Femur (tissue), 1 donor: ENCODE measurements around the gene MYO5B.
"Not testable (repeated sequence)": the region's sequence is repeated elsewhere in the genome, so short reads cannot be mapped to it uniquely, and the experiment has no call there.

Experiments used
- DNase-seq: peaks from one replicate; pipeline ENCODE4 v3.0.0-alpha.2; 2017

The MYO5B gene

GRCh38 chr18:50096766-50097435 lies 98.0 kb downstream of the MYO5B start:
- no peak for DNase-seq

- not testable (repeated sequence) for DNase-seq
Measured at GRCh38 chr18:50094786-50095185, 100.2 kb downstream of the MYO5B start.

GRCh38 chr18:50094221-50094773 lies 100.7 kb downstream of the MYO5B start:
- no peak for DNase-seq

- DNase-seq, result no peak
Measured at GRCh38 chr18:50093366-50094064, 101.4 kb downstream of the MYO5B start.

GRCh38 chr18:50092245-50092805 lies 102.6 kb downstream of the MYO5B start:
- no peak for DNase-seq

GRCh38 chr18:50091509-50092244 lies 103.3 kb downstream of the MYO5B start:
- no peak for DNase-seq

GRCh38 chr18:50090370-50091312 lies 104.3 kb downstream of the MYO5B start:
- no peak for DNase-seq

GRCh38 chr18:50089702-50090101 lies 105.2 kb downstream of the MYO5B start:
- no peak for DNase-seq

GRCh38 chr18:50083708-50084107 lies 111.2 kb downstream of the MYO5B start:
- DNase-seq, result no peak

- DNase-seq, result no peak
Measured at GRCh38 chr18:50080932-50081560, 113.9 kb downstream of the MYO5B start.

GRCh38 chr18:50080316-50080715 lies 114.6 kb downstream of the MYO5B start:
- DNase-seq, result peak; percentile 56

- peak; percentile 78 for DNase-seq
Measured at GRCh38 chr18:50079571-50080295, 115.2 kb downstream of the MYO5B start.

- no peak for DNase-seq
Measured at GRCh38 chr18:50076277-50076676, 118.7 kb downstream of the MYO5B start.

GRCh38 chr18:50075772-50076171 lies 119.2 kb downstream of the MYO5B start:
- no peak for DNase-seq

- no peak for DNase-seq
Measured at GRCh38 chr18:50074404-50074803, 120.5 kb downstream of the MYO5B start.

GRCh38 chr18:50073319-50073718 lies 121.6 kb downstream of the MYO5B start:
- no peak for DNase-seq

- no peak for DNase-seq
Measured at GRCh38 chr18:50072146-50072545, 122.8 kb downstream of the MYO5B start.

- no peak for DNase-seq
Measured at GRCh38 chr18:50071397-50071796, 123.5 kb downstream of the MYO5B start.

- no peak for DNase-seq
Measured at GRCh38 chr18:50069422-50069821, 125.5 kb downstream of the MYO5B start.

GRCh38 chr18:50065527-50065926 lies 129.4 kb downstream of the MYO5B start:
- no peak for DNase-seq

- no peak for DNase-seq
Measured at GRCh38 chr18:50065039-50065438, 129.9 kb downstream of the MYO5B start.
